PC-9 (cell line): ENCODE data around the gene FBRSL1.

ENCODE experiments used
- CTCF ChIP-seq: fragments of 200-600 bp; sonication (generic); conservative IDR thresholded peaks from 2 replicates; pipeline ENCODE4 v1.6.1; 2017; ENCODE audit warnings: mixed run types, antibody characterized with exemption, mild to moderate bottlenecking, moderate library complexity
- EZH2 ChIP-seq: fragments of 200-600 bp; sonication (generic); IDR thresholded peaks from 2 replicates; pipeline ENCODE4 v1.8.0; 2017; ENCODE audit warnings: antibody characterized with exemption, low read depth

- TF ChIP-seq EZH2 (no peak), CTCF (no peak)
Measured at GRCh38 chr12:132508491-132508740, 18.5 kb downstream of the FBRSL1 start.
